Right lobe of liver (tissue), 4 donors: ENCODE measurements around the gene NELL2.

Source experiments
- POLR2A ChIP-seq: fragments of 450-650 bp; IDR thresholded peaks from one replicate; pipeline ENCODE4 v1.6.1; 2017; ENCODE audit warnings: antibody characterized with exemption, mild to moderate bottlenecking
- TF ChIP-seq, protein P1 (sequence below), 4 donors: fragments of 200-600 bp in 3 of 4; fragments of 450-650 bp in 1 of 4; IDR thresholded peaks; one replicate each; pipeline versions ENCODE4 v1.5.1 to v1.8.0; 2016 to 2022; ENCODE audit warnings: antibody characterized with exemption in 4 of 4, mild to moderate bottlenecking in 2 of 4
- donor health status: DM: no; HTN: no; CAD: no.
- donor health status: DM: no; HTN: no; CAD: no.
- donor health status: DM: no; HTN: yes; CAD: no.

DNA sequence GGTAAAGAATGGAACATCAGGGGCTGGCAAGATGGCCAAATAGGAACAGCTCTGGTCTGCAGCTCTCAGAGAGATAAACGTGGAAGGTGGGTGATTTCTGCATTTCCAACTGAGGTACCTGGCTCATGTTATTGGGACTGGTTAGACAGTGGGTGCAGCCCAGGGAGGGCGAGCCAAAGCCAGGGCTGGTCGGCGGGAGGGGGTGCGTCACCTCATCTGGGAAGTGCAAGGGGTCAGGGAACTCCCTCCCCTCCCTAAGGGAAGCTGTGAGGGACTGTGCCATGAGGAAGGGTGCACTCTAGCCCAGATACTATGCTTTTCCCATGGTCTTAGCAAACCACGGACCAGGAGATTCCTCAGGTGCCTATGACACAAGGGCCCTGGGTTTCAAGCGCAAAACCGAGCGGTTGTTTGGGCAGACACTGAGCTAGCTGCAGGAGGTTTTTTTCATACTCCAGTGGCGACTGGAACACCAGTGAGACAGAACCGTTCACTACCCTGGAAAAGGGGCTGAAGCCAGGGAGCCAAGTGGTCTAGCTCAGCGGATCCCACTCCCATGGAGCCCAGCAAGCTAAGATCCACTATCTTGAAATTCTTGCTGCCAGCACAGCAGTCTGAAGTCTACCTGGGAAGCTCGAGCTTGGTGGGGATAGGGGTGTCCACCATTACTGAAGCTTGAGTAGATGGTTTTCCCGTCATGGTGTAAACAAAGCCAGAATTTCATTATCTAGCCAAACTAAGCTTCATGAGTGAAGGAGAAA lies 317.6 kb downstream of the NELL2 start:
- TF ChIP-seq, protein P1, sequence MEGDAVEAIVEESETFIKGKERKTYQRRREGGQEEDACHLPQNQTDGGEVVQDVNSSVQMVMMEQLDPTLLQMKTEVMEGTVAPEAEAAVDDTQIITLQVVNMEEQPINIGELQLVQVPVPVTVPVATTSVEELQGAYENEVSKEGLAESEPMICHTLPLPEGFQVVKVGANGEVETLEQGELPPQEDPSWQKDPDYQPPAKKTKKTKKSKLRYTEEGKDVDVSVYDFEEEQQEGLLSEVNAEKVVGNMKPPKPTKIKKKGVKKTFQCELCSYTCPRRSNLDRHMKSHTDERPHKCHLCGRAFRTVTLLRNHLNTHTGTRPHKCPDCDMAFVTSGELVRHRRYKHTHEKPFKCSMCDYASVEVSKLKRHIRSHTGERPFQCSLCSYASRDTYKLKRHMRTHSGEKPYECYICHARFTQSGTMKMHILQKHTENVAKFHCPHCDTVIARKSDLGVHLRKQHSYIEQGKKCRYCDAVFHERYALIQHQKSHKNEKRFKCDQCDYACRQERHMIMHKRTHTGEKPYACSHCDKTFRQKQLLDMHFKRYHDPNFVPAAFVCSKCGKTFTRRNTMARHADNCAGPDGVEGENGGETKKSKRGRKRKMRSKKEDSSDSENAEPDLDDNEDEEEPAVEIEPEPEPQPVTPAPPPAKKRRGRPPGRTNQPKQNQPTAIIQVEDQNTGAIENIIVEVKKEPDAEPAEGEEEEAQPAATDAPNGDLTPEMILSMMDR (IDR thresholded peaks at IDR 0.05), result no peak
- TF ChIP-seq POLR2A, result no peak
